ENCODE results near the gene PHETA1.

PHETA1 gene

DNA sequence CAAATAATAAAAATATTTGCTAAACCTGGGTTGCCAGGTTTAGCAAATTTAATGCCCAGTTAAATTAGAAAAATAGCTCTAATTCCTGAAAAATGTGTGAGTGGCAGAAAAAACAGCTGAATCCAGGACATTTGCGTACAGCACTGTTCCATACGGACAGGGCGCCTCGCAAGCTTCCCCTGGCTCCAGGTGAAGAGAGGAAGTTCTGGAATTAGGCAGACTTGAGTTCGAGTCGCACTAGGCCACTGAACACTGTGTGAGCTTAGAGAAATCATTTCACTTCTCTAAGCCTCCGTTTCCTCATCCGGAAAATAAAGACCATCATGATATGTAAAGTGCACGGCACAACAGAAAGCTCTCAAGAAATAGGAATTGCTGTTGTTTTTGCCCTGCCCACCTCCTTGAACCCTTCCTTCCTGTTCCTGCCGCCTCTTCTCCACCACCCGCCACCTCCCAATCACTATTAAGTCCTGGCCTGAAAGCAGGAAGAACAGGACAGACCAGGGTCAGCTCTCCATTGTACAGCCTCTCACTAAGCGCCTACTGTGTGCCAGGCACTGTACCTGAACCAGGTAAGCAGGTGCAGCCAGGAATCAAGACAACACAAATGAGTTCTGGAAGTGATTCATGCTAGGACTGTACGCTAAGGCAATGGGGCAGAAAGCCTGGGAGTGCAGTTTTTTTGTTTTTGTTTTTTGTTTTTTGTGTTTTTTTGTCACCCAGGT, 763 bp upstream of the PHETA1 start:
- no peak for DNase-seq (ENCODE audit: low spot score)

DNA sequence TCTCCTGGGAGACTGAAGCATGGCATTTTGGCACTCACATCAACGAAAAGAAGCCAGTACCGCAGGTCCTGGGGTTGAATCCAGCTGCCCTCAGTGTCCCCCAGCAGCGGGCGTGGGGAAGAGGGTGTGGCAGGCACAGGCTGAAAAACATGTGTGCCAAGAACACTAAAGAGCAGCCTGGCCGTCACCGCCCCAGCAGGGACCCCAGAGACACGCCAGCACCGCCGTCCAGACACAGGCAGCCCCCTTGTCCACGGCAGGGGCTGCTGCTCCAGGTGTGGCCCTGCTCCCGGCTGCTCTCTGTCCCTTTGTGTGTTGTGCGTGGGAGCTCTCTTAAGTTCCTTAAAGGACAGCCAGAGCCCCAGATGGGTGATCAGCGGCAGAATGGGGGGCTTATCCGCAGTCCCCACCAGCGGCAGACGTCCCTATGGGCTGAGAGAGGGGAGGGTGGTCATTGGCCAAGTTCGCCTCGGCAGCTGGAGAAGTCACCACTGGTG, 556 bp downstream of the PHETA1 start:
- DNase-seq (ENCODE audit: low spot score): peak; percentile 48

DNA sequence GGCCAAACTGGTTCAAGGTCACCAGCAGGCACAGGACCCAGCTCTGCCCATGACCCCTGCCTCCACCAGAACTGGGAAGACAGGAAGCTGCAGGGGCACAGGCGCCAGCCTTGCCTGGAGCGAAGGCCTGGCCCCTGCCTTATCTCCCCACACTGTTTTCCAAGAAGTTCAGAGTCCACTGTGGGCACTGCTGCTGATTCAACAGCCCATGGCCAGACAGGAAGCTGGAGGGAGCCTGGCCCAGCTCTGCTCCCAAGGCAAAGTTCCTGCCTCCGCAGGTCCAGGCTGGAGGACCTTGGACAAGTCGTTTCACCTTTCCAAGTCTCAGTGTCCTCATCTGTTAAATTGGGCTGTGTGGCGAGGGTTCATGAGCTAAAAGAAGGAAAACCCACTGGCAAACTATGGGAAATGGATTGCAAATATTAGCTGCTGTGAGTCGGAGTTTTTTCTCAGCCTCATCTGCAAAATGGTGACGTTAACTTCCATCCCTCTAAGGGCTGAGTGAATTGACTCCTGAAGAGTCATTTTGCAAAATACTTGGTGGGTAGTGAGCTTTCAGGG, 1.2 kb downstream of the PHETA1 start:
- DNase-seq (ENCODE audit: low spot score): no peak

DNA sequence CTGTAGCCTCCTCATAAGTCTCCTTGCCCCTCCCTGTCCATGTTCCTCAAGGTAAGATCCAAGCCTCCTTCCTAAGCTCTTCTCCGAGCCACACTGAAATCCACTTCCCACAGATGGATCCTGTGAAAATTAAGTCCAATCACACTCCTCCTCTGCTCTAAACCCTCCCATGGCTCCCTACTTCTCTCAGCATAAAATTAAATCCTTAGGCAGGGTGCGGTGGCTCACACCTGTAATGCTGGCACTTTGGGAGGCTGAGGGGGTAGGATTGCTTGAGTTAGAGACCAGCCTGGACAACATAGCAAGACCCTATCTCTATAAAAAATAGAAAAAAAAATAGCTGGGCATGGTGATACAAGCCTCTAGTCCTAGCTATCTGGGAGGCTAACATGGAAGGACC, 2.3 kb downstream of the PHETA1 start:
- no peak for DNase-seq (ENCODE audit: low spot score)

DNA sequence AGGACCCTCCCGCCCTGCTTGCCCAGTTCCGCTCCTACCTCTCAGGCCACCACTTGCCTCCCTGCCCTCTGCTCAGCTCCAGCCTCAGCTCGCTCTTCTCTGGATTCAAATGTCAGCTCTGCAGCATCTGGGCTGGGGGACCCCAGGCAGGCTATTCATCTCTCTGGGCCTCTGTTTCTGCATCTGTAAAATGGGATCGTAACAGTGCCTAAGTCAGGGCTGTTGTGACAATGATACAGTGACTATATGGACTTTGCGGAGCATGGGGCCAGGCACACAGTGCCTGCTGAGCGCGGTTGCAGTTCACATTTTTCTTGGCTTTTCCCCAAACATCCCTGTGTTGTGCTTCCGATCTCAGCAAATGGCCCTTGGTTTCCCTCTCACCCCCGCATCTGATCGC, 2.8 kb downstream of the PHETA1 start:
- no peak for DNase-seq (ENCODE audit: low spot score)

DNA sequence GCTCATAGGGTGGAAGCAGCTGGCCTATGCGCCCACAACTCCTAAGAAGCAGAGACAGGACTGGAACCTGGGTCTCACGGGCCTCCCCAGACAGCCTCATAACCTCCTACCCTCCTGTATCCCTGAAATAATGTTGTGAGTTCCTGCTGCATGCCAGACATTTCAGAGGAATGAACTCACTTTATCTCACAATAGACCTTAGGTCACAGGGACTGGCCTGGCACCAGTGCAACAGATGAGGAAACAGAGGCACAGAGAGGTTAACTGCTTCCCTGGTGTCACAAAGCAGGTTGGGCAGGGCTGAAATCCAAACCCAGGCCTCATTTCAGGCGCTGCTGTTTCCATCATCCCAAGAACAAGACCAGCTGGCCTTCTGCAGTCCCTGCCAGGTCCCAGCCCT, 5.3 kb downstream of the PHETA1 start:
- peak; percentile 75 for DNase-seq (ENCODE audit: low spot score)

DNA sequence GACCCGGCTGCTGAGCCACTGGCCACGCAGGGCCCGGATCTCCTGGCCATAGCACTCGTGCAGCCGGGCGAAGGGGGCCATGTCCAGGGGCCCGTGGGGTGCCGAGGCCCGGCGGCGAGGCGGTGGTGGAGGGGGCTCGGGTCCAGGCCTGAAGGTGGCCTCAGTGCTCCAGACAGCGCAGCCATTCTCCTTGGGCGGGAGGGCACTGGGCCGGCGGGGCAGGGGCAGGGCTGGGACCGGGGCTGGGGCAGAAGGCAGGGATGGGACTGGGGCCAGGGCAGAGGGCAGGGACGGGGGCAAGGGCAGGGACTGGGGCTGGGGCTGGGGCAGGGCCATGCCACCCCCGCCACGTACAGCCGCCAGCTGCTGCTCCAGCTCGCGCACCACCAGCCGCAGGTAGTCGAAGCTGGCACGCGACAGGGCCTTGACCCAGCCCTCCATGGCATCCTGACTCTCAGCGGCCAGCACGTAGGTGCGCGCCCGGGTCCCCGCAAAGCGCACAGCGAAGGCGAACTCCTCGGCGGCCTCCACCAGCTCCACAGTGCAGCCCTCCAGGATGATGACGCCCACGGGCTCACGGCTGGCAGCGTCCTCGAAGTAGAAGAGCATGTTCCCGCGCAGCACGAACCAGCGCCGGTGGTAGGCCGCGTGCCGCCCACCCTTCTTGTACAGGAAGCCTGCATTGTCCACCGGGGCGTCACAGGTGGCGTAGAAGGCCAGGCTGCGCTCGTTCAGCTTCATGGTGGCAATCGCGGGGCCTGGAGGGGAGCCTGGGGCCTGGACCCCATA, 6.0 kb downstream of the PHETA1 start:
- no peak for DNase-seq (ENCODE audit: low spot score)

DNA sequence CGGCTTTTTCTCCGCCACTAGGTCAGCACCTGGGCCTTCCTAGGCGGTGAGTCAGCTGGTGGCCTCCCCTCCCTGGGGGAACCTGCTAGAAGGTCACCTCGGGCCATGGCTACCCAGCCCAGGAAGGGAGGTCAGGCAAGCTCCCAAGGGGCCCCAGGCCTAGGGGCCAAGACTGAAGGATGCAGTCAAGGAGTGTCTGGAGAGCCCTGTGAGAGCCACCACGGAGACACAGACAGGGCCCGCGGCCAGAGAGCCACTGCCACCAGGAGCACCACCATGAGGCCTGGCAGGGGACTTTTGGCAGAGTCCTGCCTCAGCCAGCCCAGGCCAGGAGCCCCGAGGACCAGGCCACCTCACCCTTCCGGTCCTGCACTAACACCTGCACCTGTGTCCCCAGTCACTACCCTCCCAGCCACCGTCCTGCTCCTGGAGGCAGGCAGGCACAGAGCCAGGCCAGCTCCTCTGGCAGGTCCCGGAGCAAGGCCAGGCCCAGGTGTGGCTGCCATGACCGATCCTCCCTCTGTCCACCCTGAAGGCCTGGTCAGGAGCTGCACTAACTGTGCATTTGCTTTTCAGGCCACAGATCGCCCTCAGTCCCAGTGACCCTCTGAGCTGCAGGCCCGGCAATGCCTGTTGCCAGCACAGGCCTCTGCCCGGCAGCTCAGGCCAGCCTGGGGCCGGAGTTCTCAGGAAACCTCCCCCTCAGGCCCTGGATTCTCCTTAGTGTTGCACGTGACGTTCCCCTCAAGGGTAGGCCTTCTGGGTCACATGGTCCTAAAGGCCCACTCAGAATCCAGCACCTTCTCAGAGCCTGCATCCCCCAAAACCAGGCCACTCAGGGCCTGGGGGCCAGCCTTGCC, 6.9 kb downstream of the PHETA1 start:
- no peak for DNase-seq (ENCODE audit: low spot score)

DNA sequence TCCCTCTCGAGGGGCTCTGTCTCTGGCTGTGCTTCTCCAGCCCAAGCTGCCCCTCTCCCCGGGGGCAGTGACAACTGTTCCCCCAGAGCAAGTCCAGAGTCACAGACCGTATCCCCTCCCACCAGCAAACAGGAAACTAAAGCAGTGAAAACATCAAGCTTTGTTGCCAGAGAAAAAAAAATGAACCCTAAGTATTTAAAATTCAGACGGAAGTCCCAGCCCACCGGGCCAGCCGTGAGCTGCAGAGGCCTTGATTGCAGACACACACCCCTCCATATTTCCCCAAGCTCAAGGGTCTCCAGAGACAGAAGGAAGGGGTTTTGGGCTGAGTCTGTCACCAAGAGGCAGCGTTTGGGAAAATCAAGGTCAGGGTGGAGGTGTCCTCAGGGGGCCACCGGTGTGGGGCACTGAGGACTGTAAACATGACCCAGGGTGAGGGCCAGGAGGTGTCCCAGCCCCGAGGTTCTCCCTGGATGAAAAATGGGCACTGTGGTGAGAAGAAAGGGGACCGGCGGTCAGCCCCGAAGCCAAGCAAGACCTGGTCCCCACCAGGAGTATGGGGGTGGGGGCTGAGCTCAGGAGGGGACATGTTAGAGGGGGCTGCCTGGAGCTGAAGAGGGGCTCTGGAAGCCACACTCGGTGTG, 7.7 kb downstream of the PHETA1 start:
- DNase-seq (ENCODE audit: low spot score): no peak

DNA sequence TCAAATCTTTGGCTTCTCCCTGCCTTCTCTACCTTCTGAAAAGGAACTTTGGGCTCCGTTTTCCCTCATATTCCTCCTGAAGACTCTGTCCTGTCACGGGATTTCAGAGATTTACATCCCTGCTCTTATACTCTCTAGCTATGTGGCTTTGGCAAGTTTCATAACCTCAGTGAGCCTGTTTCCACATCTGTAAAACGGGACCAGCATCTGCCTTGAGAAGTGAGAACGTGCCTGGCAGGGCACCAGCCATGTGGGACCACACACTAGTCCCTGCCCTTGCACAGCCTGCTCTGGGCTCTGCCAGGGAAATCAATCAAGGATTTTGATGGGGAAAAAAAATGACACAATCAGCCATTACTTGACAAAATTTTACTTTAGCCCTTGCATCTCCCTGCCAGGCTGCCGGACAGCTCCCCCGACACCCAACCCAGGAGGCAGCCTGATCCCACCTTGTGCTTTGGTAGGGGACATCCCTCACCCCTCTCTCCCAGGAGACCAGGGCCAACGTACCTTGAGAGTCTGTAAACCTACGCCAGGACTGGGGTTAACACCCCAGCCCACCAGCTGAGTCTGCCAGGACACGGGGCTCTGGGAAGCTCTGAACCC, 8.5 kb downstream of the PHETA1 start:
- no peak for DNase-seq (ENCODE audit: low spot score)

DNA sequence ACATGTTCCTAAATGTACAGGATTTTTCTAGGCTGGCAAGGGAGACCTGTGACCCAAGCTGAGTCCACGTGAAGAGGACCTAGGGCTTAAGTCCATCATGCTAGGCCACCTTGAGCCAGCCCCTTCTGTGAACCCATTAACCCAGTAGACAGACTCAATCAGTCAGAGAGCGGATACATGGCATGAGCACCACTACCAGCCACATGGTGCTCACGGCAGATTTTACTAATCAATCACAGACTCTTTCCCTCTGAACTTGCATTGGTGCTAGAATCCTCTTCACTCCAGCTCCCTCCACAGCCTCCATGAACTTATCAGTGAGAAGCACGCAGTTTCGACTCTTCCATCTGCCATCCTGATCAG, 9.0 kb downstream of the PHETA1 start:
- no peak for DNase-seq (ENCODE audit: low spot score)

DNA sequence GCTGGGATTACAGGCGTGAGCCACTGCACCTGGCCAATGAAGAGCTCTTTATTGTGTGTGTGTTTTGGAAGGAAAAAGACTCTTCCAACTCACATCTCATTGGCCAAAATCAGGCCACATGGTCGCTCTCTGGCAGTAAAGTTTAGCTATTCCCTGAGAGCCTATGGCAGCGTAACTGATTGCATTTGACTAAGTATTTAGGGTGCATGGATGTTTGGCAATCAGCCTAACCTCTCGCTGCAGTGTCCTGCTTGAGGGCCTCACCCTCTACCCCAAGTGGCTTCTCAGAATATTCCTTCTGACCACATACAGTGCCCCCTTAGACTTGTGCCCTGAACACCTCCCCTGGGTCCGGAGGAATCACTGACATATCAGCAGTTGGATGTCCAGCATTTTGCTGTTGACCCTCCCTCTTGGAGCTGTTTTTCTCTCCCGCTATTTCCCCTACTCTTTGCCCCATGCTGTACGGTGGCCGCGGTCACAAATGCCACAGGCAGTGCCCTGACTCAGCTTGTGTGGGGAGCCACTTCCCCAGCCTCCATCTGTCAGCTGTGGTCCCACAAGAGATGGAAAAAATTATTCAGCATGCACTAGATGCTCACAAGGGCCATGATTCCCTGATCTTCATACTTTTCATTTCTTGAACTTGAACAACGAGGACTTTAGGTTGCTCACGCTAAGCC, 9.5 kb downstream of the PHETA1 start:
- DNase-seq (ENCODE audit: low spot score): no peak

DNA sequence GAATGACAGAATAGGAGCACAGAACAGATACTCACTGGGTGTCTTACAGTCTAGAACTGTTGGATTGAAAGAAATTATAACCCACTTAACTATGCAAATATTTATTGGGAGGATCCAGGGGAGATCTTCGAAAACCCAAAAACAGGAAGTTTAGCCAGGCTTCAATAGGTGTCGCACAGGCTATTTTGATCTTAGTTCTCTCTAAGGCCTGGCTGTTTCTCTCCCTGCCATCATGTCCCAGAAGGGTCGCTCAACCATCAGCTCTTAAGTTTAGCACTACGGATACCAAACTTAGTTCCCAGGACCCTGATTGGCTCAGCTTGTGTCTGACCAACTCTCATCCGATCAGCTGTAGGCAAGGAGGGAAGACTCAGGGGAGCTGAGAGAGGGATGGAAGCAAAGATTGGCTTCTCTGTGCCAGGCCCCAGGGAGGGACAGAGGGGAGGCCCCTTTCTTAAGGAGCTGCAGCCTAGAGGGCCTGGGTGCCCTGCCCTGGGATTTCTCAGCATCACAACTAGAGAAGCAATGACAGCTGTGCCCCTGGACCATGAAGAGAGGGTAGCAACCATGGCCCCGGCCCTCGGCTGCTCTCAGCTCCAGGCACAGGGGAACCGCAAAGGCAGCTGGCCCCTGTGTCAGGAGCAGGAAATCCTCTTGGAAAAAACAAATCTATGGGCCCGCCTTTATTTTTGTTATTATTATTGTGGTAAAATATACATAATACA, 13.5 kb downstream of the PHETA1 start:
- DNase-seq (ENCODE audit: low spot score): no peak

DNA sequence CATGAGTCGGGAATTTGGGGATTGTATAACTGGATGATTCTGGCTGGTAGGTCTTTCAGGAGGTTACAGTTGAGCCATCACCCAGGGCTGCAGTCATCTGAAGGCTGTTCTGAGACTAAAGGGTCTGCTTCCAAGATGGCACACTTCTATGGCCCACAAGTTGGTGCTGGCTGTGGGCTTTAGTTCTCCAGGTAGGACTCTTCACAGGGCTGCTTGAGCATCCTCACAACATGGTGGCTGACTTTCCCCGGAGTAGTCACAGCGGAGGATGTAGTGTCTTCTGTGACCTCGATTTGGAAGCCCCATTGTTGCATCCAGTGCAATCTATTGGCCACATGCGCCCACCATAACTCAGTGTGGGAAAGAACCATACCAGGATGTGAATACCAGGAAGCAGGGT, 14.4 kb downstream of the PHETA1 start:
- no peak for DNase-seq (ENCODE audit: low spot score)

DNA sequence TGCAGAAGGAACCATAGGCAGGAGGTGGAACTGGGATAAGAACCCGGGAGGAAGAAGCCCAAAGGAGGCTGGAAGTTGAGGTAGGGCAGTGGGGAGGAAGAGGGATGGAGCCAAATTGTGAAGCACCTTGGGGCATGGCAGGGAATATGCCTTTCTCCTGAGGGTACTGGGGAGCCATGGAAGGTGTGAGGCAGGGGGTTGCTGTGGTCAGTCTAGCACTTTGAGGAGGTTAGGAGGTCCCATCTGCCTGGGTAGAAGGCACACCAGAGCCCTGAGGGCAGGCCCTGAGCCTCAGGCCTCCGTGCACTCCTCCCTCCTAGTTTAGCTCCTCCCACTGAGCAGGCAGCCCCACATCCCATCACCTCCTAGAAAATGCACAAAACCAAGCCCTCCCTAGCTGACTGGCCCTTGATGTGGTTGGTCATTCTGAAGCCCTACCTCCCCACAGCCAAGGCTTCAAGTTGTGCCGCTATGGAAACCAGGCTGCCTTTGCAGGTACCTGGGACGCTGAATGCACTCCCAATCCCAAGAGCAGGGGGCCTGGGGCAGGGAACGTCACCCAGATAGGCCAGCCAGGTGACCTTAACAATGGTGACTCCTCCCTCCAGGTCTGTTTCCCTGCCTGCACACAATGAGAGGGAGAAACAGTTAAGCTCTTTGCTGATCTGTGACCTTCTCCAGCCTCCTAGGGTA, 15.1 kb downstream of the PHETA1 start:
- DNase-seq (ENCODE audit: low spot score): no peak

DNA sequence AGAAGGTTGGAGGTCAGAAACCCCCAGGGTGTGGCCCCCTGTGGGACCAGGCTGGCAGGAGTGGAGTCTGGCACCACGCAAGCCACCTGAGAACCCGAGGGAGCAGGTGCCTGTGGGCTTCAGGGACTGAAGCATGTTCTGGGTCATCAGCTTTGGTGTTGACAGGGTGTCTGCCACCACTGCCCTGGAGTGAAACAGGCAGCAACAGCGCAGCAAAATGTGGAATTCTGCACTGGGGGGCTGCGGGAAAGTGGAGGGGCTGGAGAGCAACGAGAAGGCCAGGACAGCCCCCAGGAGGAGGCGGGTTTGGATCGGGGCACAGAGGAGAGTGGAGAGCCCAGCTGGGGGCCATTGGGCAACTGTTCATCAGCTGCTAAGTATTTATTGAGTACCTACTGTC, 15.9 kb downstream of the PHETA1 start:
- DNase-seq (ENCODE audit: low spot score): no peak

DNA sequence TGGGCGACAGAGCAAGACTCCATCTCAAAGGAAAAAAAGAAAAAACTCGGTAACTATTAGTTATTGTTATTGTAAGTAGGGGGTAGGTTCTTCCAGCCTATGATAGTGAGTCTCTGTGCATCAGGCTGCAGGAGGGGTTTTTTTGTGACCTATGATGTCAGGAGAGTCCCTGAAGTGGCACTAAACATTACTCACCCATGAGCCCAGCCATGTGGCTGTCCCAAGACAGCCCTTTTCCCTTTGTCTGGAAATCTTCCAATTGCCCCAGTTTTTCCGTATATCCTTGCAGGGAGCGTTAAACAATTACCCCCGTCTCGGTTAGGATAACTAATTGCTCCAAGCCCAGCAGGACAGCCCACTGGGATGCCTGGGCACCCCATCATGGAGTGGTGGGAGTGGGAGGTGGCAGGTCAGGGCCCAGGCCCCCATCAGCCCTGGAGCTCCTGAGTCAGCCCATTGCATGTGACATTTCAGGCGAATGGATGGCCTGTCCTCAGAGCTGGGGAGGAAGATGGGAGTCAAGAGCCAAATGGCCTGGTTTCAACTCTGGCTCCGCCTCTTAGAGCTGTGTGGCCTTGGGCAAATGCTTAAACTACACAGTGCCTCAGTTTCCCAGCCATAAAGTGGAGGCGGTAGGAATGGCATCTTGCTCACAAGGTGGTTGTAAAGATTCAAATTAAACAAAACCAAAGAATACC, 16.4 kb downstream of the PHETA1 start:
- DNase-seq (ENCODE audit: low spot score): no peak

DNA sequence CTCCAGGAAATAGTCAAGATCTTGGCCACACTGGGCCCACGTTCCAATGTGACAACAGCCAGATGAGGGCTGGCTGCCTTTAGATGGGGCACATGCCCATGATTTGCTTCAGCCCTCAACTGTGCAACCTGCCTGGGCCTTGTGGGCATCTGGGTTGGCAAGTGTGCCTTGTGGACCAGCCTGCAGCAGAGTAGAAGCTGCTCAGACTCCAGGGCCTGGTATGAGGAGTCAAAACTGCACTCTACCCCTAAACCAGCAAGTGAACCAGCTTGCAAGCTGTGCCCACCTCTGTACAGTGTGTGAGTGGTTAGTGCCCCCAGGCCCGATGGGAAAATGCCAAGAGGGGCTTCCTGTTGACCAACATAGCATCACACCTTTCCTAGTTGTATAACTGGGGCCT, 17.9 kb downstream of the PHETA1 start:
- DNase-seq (ENCODE audit: low spot score): no peak

Data from AG08396 (cell line).